Endothelial cell of umbilical vein (primary cell): ENCODE results near the gene RPL3. TPM values are rescaled to one million over a fixed set of nuclear protein-coding genes. Genes with fewer than 3 reads are reported as not detected.
A peak's percentile ranks its signal among the peaks of the same experiment; 100 is the strongest.

Experiments used
- BruUV-seq: library from RNA; stranded (reverse); fragments of 400-500 nt; replicated peaks from 2 replicates; lab custom pipeline; 2021; lab: Mats Ljungman, UMichigan
- CTCF ChIA-PET: fragments of 300-600, 350-600 bp; sonication (Branson Sonifier 250); formaldehyde crosslinking; loops from one replicate; lab custom pipeline; 2021; ENCODE audit warnings: antibody characterized with exemption, inconsistent platforms; lab: Charles Lee
- POLR2A ChIA-PET: fragments of 300-600, 350-600 bp; sonication (Branson Sonifier 250); formaldehyde crosslinking; loops from one replicate; lab custom pipeline; 2021; ENCODE audit warnings: antibody characterized with exemption, inconsistent platforms; lab: Charles Lee
- DNase-seq: peaks from one replicate; pipeline ENCODE4 v3.0.0-alpha.2; 2011; ENCODE audit warnings: low read depth, low spot score
- FAIRE-seq: peaks from 2 replicates; lab custom pipeline; 2011; peaks lifted over from hg19 to GRCh38; lab: Jason Lieb, UNC
- H2AFZ ChIP-seq: 2 replicates; pipeline ENCODE4 v1.6.0; 2012; ENCODE audit warnings: low read depth, low read length, control low read depth, inconsistent platforms
- H3K27ac ChIP-seq: 2 replicates; pipeline ENCODE4 v1.5.1; 2011; ENCODE audit warnings: low read depth, mild to moderate bottlenecking, control low read depth, low read length, moderate library complexity; ENCODE audit not compliant: insufficient read depth
- H3K27me3 ChIP-seq, 2 experiments: 2 replicates each; pipeline versions ENCODE4 v1.6.0 to v1.6.1; 2011; ENCODE audit warnings: low read length in 2 of 2, mixed read lengths in 1 of 2; ENCODE audit not compliant: control insufficient read depth in 2 of 2, insufficient read depth in 2 of 2
- H3K36me3 ChIP-seq, 2 experiments: 2 replicates in 1 of 2; 3 replicates in 1 of 2; pipeline ENCODE4 v1.5.1; 2011; ENCODE audit warnings: low read length in 2 of 2, mild to moderate bottlenecking in 1 of 2, moderate library complexity in 1 of 2; ENCODE audit not compliant: control insufficient read depth in 2 of 2, insufficient read depth in 2 of 2; ENCODE audit errors: extremely low read depth in 1 of 2
- H3K4me1 ChIP-seq: 3 replicates; pipeline ENCODE4 v1.5.1; 2011; ENCODE audit warnings: mild to moderate bottlenecking, low read length; ENCODE audit not compliant: control insufficient read depth, insufficient read depth; ENCODE audit errors: extremely low read depth
- H3K4me2 ChIP-seq: 2 replicates; pipeline ENCODE4 v1.6.1; 2011; ENCODE audit warnings: low read length, control low read depth, mixed read lengths; ENCODE audit not compliant: insufficient read depth
- H3K4me3 ChIP-seq, 3 experiments: fragments of 200-600 bp in 1 of 3; sonication (generic), shearing (Covaris generic) in 1 of 3; replicated peaks in 1 of 3; 2 replicates each; pipeline ENCODE4 v1.5.1; 2011 to 2016; ENCODE audit warnings: control low read depth in 3 of 3, low read length in 3 of 3, mild to moderate bottlenecking in 2 of 3, inconsistent platforms in 1 of 3, low read depth in 1 of 3, moderate library complexity in 1 of 3; ENCODE audit not compliant: insufficient read depth in 1 of 3
- H3K79me2 ChIP-seq: 2 replicates; pipeline ENCODE4 v1.6.0; 2012; ENCODE audit warnings: low read length, inconsistent platforms; ENCODE audit not compliant: control insufficient read depth, insufficient read depth
- H3K9ac ChIP-seq: replicated peaks from 2 replicates; pipeline ENCODE3; 2011; ENCODE audit warnings: low read length, control low read depth; ENCODE audit not compliant: insufficient read depth; ENCODE audit errors: extremely low read depth
- H3K9me1 ChIP-seq: replicated peaks from 3 replicates; pipeline ENCODE4 v1.6.0; 2011; ENCODE audit warnings: mild to moderate bottlenecking, low read length; ENCODE audit not compliant: control insufficient read depth, insufficient read depth; ENCODE audit errors: extremely low read depth
- H3K9me3 ChIP-seq: replicated peaks from 2 replicates; pipeline ENCODE4 v1.5.1; 2012; ENCODE audit warnings: low read length, inconsistent platforms; ENCODE audit not compliant: control insufficient read depth, insufficient read depth
- H4K20me1 ChIP-seq: replicated peaks from 2 replicates; pipeline ENCODE3; 2011; ENCODE audit warnings: mild to moderate bottlenecking, low read length; ENCODE audit not compliant: control insufficient read depth, insufficient read depth; ENCODE audit errors: extremely low read depth
- EZH2 ChIP-seq: IDR thresholded peaks from 2 replicates; pipeline ENCODE4 v1.6.1; 2012; ENCODE audit warnings: borderline replicate concordance, low read depth, mild to moderate bottlenecking, moderate library complexity, low read length, inconsistent platforms; ENCODE audit not compliant: severe bottlenecking
- FOS ChIP-seq: IDR thresholded peaks from 2 replicates; pipeline ENCODE4 v1.6.1; 2011; ENCODE audit warnings: mild to moderate bottlenecking, low read length, moderate library complexity, borderline replicate concordance; ENCODE audit not compliant: insufficient read depth
- GATA2 ChIP-seq: IDR thresholded peaks from 2 replicates; pipeline ENCODE4 v1.7.0; 2011; ENCODE audit warnings: low read depth, mild to moderate bottlenecking, moderate library complexity, mixed read lengths, low read length; ENCODE audit not compliant: insufficient read length, insufficient read depth
- JUN ChIP-seq: IDR thresholded peaks from 2 replicates; pipeline ENCODE4 v1.6.1; 2011; ENCODE audit warnings: borderline replicate concordance, low read depth; ENCODE audit not compliant: insufficient read length, insufficient read depth
- MYC ChIP-seq: IDR thresholded peaks from one replicate; pipeline ENCODE4 v1.6.1; 2011; ENCODE audit warnings: mild to moderate bottlenecking, low read depth, low read length
- POLR2A ChIP-seq: IDR thresholded peaks from 2 replicates; pipeline ENCODE4 v1.6.1; 2012; ENCODE audit warnings: low read depth, mild to moderate bottlenecking, control low read depth, low read length
- POLR2AphosphoS5 ChIP-seq: IDR thresholded peaks from 2 replicates; pipeline ENCODE4 v1.6.1; 2012; ENCODE audit warnings: low read depth, mild to moderate bottlenecking, control low read depth, low read length, moderate library complexity; ENCODE audit not compliant: insufficient read depth
- dilution Hi-C: fragments of 300-500 bp; cut with MboI; formaldehyde crosslinking; loops from one replicate; pipeline ENCODE4 v1.15.0; 2019; ENCODE audit warnings: low sequenced_read_pairs; ENCODE audit not compliant: extremely low pct_ligation_motif_present
- intact Hi-C: fragments of 100-400 bp; cut with micrococcal nuclease; formaldehyde crosslinking; loops from one replicate; pipeline ENCODE4 v1.10.0; 2022
- polyA plus RNA-seq, 4 experiments: library from polyadenylated mRNA; depleted of rRNA in 3 of 4; stranded (reverse) in 3 of 4; unstranded in 1 of 4; fragments of >200 nt; gene quantifications; 2 replicates each; pipeline versions ENCODE4 v1.2.1 to v1.2.3, GENCODE V29; 2011 to 2012; ENCODE audit warnings: missing spikeins in 1 of 4
- total RNA-seq: library from RNA; stranded (reverse); gene quantifications from 2 replicates; pipeline ENCODE4 v1.2.3, GENCODE V29; 2021
- TF ChIP-seq, protein P1 (sequence below), 2 donors: IDR thresholded peaks; 1 replicate in 1 of 2; 2 replicates in 1 of 2; pipeline ENCODE4 v1.5.1; 2011; ENCODE audit warnings: low read length in 2 of 2, mild to moderate bottlenecking in 2 of 2, moderate library complexity in 2 of 2, control low read depth in 1 of 2, inconsistent platforms in 1 of 2, low read depth in 1 of 2; ENCODE audit not compliant: insufficient read depth in 1 of 2; ENCODE audit errors: extremely low read depth in 1 of 2
- TF ChIP-seq, protein P2 (sequence below): IDR thresholded peaks from 2 replicates; pipeline ENCODE4 v1.6.1; 2011; ENCODE audit not compliant: insufficient read depth, insufficient read length

RPL3 gene
- total and polyA plus RNA-seq, 2 donors (not counting 3 experiments of a cell fraction or from before 2014, with no cell fraction given) = 1,954 to 4,065 TPM

DNA sequence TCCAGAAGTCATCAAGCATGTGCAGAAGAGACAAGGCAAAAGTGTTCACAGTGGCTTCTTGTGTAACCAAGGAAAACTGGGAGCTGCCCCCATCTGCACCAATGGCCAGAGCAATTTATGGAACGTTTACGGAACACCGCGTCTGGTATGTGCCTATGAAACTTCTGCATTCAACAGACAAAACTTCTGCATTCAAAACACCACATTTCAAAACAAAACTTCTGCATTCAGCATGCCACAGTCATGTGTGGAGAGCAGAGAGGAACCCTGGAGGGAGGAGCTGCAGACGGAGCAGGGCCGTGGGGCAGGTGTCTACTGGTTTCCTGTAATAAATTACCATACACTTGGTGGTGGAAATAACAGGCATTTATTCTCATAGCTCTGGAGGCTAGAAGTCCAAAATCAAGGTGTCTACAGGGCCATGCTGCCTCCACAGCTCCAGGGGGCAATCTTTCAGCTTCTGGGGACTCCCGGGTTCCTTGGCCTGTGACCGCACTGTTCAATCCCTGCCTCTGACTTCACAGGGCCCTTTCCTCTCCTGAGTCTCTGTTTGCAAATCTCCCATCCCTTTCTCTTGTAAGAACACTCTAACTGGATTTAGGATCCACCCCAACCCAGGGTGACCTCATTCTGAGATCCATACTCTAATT is 32.2 kb downstream of the RPL3 start:
- Histone ChIP-seq H3K9me1 (no peaks in the 10 kb centered on the region), H3K4me2 (no peak overlapping the region), H4K20me1 (no peaks in the 10 kb centered on the region), H3K27ac (no peak overlapping the region), H3K4me1 (peaks cover 28% of the 10 kb centered on the region), H2AFZ (no peak overlapping the region), H3K36me3 (no peaks in the 10 kb centered on the region), H3K9ac (no peak overlapping the region), H3K4me3 (no peak overlapping the region), H3K9me3 (no peaks in the 10 kb centered on the region), H3K27me3 (no peaks in the 10 kb centered on the region), H3K79me2 (no peaks in the 10 kb centered on the region)
- DNase-seq = peak; percentile 50
- FAIRE-seq = peak; percentile 33
- CTCF ChIA-PET = interaction anchor here (1.3 to 2.3 kb wide), 3 partner anchors 17 to 55 kb away, joined by 3 to 8 read pairs (median 7); no protein-coding TSS in a partner anchor
- dilution Hi-C loops (no loop called here), intact Hi-C loops (no loop called here)
- POLR2A ChIA-PET = no interaction called here
- no peak for TF ChIP-seq FOS
- TF ChIP-seq MYC = no peak
- TF ChIP-seq POLR2AphosphoS5 = no peak
- no TSS peak for BruUV-seq

DNA sequence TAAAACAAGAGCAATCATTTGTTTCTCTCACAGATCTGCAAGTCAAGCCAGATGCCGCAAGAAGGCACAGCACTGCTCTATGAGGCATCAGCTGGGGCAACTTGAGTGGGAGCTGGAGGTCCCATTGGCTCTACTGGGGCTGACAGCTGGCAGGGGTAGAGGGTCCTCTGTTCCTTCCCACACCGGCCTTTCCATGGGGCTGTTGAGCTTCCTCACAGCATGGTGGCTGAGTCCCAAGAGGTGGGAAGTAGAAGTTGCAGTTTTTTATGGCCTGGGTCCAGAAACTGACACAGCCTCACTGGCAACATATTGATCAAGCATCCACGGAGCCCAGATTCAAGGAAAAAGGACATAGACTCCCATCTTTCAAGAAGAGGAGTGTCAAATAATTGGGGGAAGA is 34.4 kb downstream of the RPL3 start:
- Histone ChIP-seq H4K20me1 (no peaks in the 10 kb centered on the region), H3K79me2 (no peaks in the 10 kb centered on the region), H3K27me3 (no peaks in the 10 kb centered on the region), H3K9ac (no peak overlapping the region), H3K4me2 (no peak overlapping the region), H3K4me3 (no peak overlapping the region), H2AFZ (no peak overlapping the region), H3K9me1 (no peaks in the 10 kb centered on the region), H3K36me3 (no peaks in the 10 kb centered on the region), H3K9me3 (no peaks in the 10 kb centered on the region), H3K27ac (no peak overlapping the region), H3K4me1 (peaks cover 34% of the 10 kb centered on the region)
- FAIRE-seq (no peak), DNase-seq (no peak)
- intact Hi-C loops (no loop called here), dilution Hi-C loops (no loop called here)
- no TSS peak for BruUV-seq
- TF ChIP-seq MYC = no peak
- no peak for TF ChIP-seq GATA2
- TF ChIP-seq POLR2A = no peak
- TF ChIP-seq, protein P1, sequence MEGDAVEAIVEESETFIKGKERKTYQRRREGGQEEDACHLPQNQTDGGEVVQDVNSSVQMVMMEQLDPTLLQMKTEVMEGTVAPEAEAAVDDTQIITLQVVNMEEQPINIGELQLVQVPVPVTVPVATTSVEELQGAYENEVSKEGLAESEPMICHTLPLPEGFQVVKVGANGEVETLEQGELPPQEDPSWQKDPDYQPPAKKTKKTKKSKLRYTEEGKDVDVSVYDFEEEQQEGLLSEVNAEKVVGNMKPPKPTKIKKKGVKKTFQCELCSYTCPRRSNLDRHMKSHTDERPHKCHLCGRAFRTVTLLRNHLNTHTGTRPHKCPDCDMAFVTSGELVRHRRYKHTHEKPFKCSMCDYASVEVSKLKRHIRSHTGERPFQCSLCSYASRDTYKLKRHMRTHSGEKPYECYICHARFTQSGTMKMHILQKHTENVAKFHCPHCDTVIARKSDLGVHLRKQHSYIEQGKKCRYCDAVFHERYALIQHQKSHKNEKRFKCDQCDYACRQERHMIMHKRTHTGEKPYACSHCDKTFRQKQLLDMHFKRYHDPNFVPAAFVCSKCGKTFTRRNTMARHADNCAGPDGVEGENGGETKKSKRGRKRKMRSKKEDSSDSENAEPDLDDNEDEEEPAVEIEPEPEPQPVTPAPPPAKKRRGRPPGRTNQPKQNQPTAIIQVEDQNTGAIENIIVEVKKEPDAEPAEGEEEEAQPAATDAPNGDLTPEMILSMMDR (IDR thresholded peaks at IDR 0.05; ENCODE audit: extremely low read depth in 1 of 2, insufficient read depth in 1 of 2, low read depth in 1 of 2, low read length in 2 of 2) = no peak
- no peak for TF ChIP-seq POLR2AphosphoS5
- TF ChIP-seq FOS = no peak
- TF ChIP-seq EZH2 = no peak
- no peak for TF ChIP-seq JUN
- TF ChIP-seq, protein P2, sequence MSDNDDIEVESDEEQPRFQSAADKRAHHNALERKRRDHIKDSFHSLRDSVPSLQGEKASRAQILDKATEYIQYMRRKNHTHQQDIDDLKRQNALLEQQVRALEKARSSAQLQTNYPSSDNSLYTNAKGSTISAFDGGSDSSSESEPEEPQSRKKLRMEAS = no peak
- CTCF ChIA-PET = interaction anchor here (1.2 kb wide), 1 partner anchor 22 kb away, joined by 7 read pairs; no protein-coding TSS in a partner anchor
- POLR2A ChIA-PET = no interaction called here
